IMR-90 (cell line): ENCODE data around the gene THRAP3.

Experiments
- POLR2A ChIP-seq: IDR thresholded peaks from 2 replicates; pipeline ENCODE4 v1.6.1; 2012; ENCODE audit warnings: mild to moderate bottlenecking, low read depth, low read length
- RCOR1 ChIP-seq: IDR thresholded peaks from 2 replicates; pipeline ENCODE4 v1.6.1; 2012; ENCODE audit warnings: mild to moderate bottlenecking, low read length, improper control_type of control experiment; ENCODE audit not compliant: insufficient replicate concordance
- SMC3 ChIP-seq: fragments of 150-350 bp; IDR thresholded peaks from 2 replicates; pipeline ENCODE4 v1.6.1; 2016; ENCODE audit warnings: low read depth, mild to moderate bottlenecking, antibody characterized with exemption, low read length, moderate library complexity
- TF ChIP-seq, protein P1 (sequence below): conservative IDR thresholded peaks from 2 replicates; pipeline ENCODE4 v1.5.1; 2012; ENCODE audit warnings: mild to moderate bottlenecking, low read depth, low read length, improper control_type of control experiment

- TF ChIP-seq, protein P1, sequence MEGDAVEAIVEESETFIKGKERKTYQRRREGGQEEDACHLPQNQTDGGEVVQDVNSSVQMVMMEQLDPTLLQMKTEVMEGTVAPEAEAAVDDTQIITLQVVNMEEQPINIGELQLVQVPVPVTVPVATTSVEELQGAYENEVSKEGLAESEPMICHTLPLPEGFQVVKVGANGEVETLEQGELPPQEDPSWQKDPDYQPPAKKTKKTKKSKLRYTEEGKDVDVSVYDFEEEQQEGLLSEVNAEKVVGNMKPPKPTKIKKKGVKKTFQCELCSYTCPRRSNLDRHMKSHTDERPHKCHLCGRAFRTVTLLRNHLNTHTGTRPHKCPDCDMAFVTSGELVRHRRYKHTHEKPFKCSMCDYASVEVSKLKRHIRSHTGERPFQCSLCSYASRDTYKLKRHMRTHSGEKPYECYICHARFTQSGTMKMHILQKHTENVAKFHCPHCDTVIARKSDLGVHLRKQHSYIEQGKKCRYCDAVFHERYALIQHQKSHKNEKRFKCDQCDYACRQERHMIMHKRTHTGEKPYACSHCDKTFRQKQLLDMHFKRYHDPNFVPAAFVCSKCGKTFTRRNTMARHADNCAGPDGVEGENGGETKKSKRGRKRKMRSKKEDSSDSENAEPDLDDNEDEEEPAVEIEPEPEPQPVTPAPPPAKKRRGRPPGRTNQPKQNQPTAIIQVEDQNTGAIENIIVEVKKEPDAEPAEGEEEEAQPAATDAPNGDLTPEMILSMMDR, result no peak
- TF ChIP-seq RCOR1 (peak; percentile 46), POLR2A (peak; percentile 96), SMC3 (no peak)
These were observed 82.7 kb downstream of the THRAP3 start for GRCh38 chr1:36306902-36307456.
